NCI-H2227 (cell line): ENCODE results near the gene COL4A5.

ENCODE experiments used
- DNase-seq: peaks from one replicate; lab custom pipeline; 2025; ENCODE audit not compliant: unreplicated experiment; lab: John Stamatoyannopoulos, UW

Gene COL4A5

GRCh38 chrX:108740299-108740774 lies 300.7 kb downstream of the COL4A5 start:
- no peak for DNase-seq
